ENCODE results near the gene RIOX2.
A peak's percentile ranks its signal among the peaks of the same experiment; 100 is the strongest.
"Not testable (repeated sequence)": the region's sequence is repeated elsewhere in the genome, so short reads cannot be mapped to it uniquely, and the experiment has no call there.

Gene RIOX2

GRCh38 chr3:97971679-97972567 is at the start of gene RIOX2:
TSS of gene RIOX2 (minus strand) at chr3:97972431. CDS start at chr3:97967593, 4,838 bp downstream.
- peak; percentile 76 for DNase-seq

GRCh38 chr3:98020412-98020811 is 48.2 kb upstream of the RIOX2 start:
- DNase-seq, result no peak

GRCh38 chr3:98018301-98018700 is 46.1 kb upstream of the RIOX2 start:
- no peak for DNase-seq

GRCh38 chr3:98014268-98014585 is 42.0 kb upstream of the RIOX2 start:
- DNase-seq, result no peak

GRCh38 chr3:98013411-98014267 is 41.4 kb upstream of the RIOX2 start:
- DNase-seq, result no peak

GRCh38 chr3:98012979-98013378 is 40.7 kb upstream of the RIOX2 start:
- DNase-seq, result no peak

GRCh38 chr3:98010883-98011449 is 38.7 kb upstream of the RIOX2 start:
- DNase-seq, result not testable (repeated sequence)

- DNase-seq, result no peak
Measured at GRCh38 chr3:98010194-98010882, 38.1 kb upstream of the RIOX2 start.

GRCh38 chr3:98008855-98009254 is 36.6 kb upstream of the RIOX2 start:
- no peak for DNase-seq

GRCh38 chr3:98005438-98005837 is 33.2 kb upstream of the RIOX2 start:
- DNase-seq, result no peak

GRCh38 chr3:98004721-98005120 is 32.5 kb upstream of the RIOX2 start:
- no peak for DNase-seq

- DNase-seq, result peak in 1 of 2 donors; percentile 21
Measured at GRCh38 chr3:98003306-98003969, 31.2 kb upstream of the RIOX2 start.

GRCh38 chr3:98002717-98003116 is 30.5 kb upstream of the RIOX2 start:
- DNase-seq, result no peak

GRCh38 chr3:97999994-98000393 is 27.8 kb upstream of the RIOX2 start:
- no peak for DNase-seq

GRCh38 chr3:97999103-97999502 is 26.9 kb upstream of the RIOX2 start:
- DNase-seq, result no peak

- no peak for DNase-seq
Measured at GRCh38 chr3:97996988-97997387, 24.8 kb upstream of the RIOX2 start.

- no peak for DNase-seq
Measured at GRCh38 chr3:97994328-97994945, 22.2 kb upstream of the RIOX2 start.

GRCh38 chr3:97993526-97993925 is 21.3 kb upstream of the RIOX2 start:
- no peak for DNase-seq

GRCh38 chr3:97992547-97993173 is 20.4 kb upstream of the RIOX2 start:
- DNase-seq, result no peak

GRCh38 chr3:97991293-97991682 is 19.1 kb upstream of the RIOX2 start:
- DNase-seq, result peak in 1 of 2 donors; percentile 29

- DNase-seq, result no peak
Measured at GRCh38 chr3:97990624-97991292, 18.5 kb upstream of the RIOX2 start.

Measured in CD4-positive, alpha-beta T cell treated with Interleukin-1 beta for 1 hour (primary cell).